HG03280 (cell line): ENCODE measurements around the gene NRROS.
"Not testable (repeated sequence)": the region's sequence is repeated elsewhere in the genome, so short reads cannot be mapped to it uniquely, and the experiment has no call there.

ENCODE experiments used
- ATAC-seq: cut with Tn5 transposase; IDR thresholded peaks from one replicate; pipeline ENCODE4 v1.9.1; 2021; ENCODE audit warnings: mild to moderate bottlenecking, moderate library complexity; ENCODE audit not compliant: unreplicated experiment

NRROS gene

DNA sequence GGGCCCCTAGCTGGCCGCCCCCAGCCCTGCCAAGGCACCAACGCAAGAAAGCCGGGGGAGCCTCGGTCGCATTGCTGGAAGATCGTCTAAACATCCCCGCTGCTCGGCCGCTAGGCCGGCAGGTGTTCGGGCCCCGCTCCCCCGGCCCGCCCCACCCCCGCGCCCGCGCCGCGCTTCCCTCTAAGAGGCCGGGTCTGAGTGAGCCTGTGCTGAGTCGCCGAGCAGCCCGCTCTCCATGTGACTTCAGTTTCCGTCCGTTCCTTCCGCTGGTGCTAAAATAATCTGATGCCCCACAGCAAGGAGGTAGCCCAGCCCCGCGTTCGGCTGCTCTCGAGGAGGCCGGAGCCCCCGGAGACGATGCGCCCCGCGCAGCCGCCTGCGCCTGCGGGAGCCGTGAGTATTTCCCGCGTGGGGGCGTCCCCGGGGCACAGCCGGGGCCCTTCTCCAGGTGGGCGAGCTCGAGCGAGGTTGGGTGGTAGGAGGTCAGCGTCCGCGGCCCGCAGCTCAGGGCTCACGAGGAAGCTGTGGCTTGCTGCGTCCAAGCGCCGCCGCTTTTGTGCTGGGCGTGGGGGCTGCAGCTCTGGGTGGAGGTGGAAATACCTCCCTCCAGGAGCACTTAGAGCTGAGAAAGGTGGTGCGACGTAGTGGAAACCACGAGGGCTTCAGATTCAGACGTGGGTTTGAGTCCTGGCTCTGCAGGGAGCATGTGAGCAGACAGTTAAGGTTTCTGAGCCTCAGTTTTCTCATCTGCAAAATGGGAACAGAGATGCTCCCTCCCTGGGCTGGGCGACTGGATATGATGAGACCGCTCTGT is at the start of gene NRROS:
Gene NRROS, plus strand, starts transcription at position 212 of the 814 bp plus-strand sequence. CDS start 14,846 bp downstream, outside the sequence.
- ATAC-seq, result peak; percentile 38

DNA sequence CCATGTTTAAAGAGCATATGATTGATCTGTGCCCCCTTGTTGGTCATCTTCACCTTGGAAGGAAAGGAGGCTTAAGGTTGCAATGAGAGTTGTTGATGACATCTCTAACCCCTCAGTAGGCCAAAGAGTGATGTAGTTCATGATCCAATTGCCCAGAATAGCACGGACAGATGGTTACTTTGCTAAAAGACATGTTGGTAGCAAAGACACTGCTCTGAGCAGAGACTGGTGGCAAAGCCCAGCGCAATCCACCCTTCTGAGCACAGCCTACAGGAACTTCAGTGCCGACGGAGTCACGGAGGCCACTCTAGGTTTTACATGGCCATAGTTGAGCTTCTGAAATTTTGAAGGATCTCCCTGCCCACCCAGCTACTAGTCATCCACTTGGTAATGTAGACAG is 49.2 kb upstream of the NRROS start:
- no peak for ATAC-seq

DNA sequence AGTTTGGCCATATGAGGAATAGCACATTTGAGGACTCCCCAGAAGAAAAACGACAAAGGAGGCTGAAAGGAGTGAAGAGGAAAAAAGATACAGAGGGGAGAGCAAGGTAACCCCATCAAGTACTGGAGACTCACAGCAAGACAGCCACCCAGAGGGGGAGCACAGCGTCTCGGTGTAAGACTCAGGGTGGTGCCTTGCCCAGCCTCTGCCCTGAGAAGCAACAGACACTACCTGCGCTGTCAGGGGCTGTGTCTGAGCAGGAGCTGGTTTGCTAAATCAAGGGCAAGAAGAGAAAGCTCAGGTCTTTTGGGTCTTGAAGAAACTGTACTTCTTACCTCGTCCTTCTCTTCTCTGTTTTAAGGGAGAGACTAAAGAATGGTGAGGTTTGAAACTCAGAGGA is 43.1 kb upstream of the NRROS start:
- ATAC-seq, result no peak

DNA sequence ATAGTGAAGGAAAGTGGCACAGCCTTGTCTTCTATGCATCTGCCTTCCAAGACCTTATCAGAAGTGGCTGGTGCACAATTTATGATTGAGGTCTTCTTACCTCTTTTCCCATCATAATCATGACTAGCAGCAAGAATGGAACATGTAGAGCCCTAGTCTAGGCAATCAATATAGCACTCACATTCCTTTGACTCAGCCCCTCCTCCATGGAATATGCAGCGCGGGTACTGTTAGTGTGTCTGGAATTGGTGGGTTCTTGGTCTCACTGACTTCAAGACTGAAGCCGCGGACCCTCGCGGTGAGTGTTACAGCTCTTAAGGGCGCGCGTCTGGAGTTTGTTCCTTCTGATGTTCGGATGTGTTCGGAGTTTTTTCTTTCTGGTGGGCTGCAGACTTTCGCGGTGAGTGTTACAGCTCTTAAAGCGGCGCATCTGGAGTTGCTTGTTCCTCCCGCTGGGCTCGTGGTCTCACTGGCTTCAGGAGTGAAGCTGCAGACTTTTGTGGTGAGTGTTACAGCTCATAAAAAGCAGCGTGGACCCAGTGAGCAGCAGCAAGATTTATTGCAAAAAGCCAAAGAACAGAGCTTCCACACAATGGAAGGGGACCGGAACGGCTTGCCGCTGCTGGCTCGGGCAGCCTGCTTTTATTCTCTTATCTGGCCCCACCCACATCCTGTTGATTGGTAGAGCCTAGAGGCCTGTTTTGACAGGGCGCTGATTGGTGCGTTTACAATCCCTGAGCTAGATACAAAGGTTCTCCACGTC is 41.3 kb upstream of the NRROS start:
- not testable (repeated sequence) for ATAC-seq

DNA sequence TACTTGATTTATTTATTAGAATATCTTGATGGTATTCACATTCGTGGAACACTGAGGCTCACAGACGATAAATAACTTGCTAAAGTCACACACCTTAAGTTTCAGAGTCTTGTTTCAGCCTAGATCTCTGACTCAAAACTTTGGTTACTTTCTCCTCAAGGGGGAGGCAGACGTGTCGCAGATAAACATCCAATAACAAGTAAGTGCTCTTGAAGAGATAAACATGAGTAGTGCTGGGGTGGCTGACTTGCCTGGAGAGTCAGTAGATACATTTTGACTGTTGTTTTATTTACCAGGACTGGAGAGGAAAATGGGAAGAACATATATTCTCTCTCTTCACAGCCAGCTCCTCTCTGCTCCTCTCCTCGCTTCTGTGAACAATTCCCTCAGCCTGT is 39.8 kb upstream of the NRROS start:
- no peak for ATAC-seq

DNA sequence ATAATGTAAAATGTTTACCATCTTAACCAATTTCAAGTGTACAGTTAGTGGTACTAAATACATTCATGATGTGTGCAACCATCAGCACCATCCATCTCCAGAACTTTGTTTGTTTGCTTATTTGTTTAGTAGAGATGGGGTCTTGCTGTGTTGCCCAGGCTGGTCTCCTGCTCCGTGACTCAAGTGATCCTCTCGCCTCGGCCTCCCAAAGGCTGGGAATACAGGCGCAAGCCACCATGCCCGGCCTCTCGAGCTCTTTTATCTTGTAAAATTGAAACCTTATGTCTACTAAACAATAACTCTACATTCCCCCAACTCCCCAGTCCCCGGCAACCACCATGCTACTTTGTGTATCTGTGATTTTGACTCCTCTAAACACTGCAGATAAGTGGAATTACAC is 39.1 kb upstream of the NRROS start:
- ATAC-seq, result no peak

DNA sequence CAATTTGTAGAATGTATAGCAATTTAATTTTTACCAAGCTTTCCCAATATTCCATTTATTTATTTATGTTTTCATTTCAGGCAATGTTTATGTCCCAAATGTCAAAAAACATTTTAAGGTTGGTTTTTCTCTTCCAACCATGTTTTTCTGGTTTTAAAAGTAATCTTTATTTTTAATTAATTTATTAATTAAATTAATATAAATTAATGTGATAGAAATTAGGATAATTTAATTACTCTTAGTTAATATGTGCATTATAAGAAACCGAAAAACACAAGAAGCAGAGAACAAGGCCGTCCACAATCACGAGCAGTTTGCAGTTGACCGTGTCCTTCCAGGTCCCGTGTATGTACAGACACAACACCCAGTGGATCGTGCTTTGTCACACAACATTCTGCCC is 36.8 kb upstream of the NRROS start:
- ATAC-seq, result no peak

DNA sequence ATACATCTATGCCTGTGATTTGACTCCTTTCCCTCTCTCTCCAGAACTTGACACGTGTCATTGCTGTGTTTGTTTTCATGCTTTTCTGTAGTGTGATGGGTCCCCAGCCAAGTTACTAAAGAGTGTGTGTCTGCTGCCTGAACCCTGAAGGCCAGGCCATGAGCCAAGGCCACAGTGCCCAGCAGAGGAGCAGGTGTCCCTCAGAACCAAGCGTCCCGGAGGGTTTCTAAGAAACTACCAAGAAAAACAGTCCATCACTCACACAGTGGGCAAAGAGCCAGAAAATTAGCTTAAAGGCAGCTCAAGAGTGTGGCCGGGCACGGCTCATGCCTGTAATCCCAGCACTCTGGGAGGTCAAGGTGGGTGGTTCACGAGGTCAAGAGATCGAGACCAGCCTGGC is 35.8 kb upstream of the NRROS start:
- no peak for ATAC-seq

DNA sequence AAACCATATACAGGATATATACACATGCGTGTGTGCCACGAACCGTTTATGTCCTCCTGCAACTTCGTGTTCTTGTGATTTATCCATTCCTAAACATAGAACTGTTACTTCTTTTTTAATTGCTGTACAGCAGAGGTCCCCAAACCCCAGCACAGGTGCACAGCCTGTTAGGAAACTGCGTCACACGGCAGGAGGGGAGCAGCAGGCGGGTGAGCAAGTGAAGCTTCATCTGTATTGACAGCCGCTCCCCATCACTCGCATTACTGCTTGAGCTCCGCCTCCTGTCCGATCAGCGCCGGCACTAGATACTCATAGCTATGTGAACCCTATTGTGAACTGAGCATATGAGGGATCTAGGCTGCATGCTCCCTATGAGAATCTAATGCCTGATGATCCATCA is 34.9 kb upstream of the NRROS start:
- ATAC-seq, result no peak

DNA sequence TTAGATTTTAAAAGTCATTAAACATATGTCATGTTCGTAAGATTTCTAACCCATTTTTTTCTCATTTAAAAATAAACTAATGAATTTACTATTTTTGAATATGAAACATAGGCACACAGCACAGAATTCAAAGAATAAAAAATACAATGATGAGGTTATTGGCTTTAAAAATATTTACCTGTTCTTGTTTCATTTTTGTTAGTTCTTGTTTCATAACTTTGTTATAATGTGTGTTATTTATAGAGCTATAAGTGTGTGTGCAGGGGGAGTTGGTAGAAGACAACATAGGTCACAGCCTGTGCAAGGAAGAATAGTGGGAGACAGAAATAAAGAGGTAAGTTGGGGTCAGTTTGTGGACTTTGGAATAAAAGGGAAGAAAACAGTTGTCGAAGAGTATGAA is 30.8 kb upstream of the NRROS start:
- no peak for ATAC-seq

DNA sequence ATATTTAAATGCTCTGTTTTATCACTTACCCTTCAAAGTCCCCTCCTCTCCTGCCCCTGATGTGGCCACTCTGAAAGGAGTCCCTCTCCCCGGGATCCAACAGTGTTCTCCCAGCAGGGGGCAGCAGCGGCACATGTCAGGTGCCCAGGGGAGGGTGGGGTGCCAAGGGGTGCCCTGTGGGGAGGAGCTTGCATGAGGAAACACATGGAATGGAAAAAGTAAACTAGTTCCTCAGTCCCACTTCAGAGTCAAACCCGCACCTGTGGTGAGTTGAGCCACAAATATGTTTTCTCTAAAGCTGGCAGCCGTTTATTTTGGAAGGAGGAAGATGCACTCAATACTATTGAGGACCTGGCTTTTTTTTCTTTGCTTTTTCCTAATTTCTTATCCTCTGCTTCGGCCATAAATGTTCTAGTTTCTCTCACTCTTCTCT is 30.1 kb upstream of the NRROS start:
- ATAC-seq, result peak; percentile 87

DNA sequence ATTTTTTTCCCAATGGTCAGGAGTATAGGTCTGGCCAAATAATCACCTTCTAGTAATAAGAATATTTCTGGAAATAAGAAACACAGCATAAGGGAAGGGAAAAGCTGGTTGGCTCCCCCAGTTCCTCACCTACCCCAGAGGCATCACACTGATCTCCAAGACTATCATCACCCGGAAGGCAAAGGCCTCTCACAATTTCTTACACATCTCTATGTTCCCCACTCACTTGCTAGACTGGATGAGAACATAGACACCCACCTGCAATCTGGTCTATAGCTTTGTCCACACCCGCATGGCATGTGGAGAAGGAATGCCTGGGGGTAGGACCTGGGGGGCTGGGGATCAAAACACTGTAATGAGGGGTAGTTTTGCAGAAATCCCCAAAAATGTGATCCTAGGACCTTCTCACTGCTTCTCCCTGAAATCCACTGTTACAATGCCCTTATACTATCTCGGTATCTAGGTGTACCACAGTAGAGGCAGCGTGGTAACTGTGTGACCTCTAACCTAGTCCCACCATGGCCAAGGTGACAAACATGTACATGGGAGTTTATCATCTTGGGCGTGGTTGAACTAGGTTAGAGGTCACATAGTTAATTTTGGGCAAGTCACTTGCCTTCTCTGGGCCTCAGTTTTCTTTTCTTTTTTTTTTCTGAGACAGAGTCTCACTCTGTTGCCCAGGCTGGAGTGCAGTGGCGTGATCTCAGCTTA is 29.5 kb upstream of the NRROS start:
- ATAC-seq, result no peak

DNA sequence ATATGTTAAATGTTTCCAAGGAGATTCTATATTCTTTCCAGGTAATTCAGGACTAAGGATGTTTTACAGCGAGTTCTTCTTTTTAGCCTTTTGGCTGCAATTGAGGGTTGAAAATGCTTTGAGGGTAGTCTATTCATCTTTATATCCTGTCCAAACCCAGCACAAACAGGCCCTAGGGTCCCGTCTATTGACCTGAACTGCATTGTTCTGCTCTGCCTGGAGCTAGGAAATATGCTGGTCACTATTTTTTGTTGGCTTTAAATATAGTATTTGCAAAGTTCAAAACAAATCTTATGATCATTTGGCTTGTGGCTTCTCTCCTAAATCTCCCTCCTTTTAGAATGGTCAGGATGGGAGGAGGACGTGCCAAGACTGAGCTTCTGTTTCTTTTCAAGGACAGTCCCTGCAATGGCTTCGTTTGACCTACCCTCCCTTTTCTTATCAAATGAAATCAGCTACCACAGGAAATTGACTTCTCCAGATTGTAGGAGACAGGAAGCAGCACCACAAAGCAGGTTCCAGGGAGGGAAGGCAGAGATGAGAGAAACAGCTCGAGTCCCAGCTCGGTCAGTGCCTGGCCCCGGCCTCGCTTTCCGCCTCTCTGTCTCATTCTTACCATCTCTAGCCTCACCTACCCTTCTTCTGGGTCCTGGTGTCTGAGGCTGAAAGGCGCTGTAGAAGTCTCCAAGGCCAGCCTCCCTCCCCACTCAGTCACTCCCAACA is 27.6 kb upstream of the NRROS start:
- no peak for ATAC-seq

DNA sequence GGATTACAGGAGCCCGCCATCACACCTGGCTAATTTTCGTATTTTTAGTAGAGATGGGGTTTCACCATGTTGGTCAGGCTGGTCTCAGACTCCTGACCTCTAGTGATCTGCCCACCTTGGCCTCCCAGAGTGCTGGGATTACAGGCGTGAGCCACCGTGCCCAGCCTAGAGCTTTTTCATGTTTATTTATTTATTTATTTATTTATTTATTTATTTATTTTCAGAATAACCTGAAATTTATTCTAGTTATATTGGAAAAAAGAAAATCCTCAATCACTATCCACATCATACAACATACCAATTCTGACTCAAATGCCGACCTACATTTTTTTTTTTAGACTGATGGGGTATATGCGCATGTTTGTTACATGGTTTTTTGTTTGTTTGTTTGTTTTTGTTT is 24.3 kb upstream of the NRROS start:
- not testable (repeated sequence) for ATAC-seq

DNA sequence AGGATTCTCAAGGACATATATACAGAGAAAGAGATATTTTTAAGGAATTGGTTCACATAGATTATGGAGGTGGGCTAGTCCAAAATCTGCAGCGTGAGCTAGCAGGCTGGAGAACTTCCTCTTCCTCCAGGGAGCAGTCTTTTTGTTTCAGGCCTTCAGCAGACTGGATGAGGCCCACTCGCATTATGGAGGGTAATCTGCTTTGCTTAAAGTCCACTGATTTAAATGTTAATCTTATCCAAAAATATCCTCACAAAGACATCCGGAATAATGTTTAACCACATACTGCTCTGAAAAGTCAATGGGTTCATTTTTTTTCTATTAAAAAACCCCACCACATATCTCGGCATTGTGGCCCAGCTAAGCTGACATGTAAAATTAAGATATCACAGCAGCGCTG is 22.2 kb upstream of the NRROS start:
- no peak for ATAC-seq

DNA sequence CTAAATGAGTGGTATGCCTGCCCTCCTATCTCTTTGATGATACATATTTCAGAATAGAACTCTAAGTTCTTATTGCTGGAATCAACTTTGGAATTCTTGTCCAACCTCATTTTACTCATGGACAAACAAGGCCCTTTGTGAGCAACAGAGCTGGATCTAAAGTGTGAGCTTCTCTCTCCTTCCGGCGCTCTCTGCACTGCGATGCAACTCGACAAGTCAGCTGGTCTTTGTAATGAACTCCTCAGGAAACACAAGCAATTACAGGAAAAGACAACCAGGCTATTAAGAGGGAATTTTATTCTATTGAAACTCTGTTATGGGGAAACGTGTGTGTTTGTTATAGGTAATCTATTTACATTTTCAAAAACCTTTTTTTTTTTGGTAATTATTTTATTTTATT is 20.3 kb upstream of the NRROS start:
- no peak for ATAC-seq

DNA sequence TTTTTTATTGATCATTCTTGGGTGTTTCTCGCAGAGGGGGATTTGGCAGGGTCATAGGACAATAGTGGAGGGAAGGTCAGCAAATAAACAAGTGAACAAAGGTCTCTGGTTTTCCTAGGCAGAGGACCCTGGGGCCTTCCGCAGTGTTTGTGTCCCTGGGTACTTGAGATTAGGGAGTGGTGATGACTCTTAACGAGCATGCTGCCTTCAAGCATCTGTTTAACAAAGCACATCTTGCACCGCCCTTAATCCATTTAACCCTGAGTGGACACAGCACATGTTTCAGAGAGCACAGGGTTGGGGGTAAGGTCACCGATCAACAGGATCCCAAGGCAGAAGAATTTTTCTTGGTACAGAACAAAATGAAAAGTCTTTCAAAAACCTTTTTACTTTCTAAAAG is 19.9 kb upstream of the NRROS start:
- ATAC-seq, result not testable (repeated sequence)

DNA sequence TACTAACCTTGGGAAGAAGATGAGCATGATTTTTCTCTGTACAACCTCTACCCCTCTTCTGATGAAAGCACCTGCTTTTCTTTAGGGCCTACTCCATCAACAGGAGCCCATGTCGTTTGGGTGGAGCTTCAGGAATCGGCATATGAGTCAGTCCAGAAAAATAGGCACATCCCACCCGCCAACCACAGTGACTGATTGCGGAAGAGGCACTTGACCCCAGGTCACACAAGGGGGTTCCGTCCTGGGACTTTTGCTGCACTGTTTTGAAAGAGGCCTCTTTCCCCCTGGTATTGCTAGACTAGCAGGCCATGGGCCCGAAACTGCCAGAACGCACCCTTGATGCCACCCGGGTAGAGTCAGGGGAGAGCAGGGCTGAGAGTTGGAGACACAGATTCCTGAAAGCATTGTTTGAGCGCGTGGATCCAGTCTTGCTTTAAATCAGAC is 19.3 kb upstream of the NRROS start:
- peak; percentile 70 for ATAC-seq

DNA sequence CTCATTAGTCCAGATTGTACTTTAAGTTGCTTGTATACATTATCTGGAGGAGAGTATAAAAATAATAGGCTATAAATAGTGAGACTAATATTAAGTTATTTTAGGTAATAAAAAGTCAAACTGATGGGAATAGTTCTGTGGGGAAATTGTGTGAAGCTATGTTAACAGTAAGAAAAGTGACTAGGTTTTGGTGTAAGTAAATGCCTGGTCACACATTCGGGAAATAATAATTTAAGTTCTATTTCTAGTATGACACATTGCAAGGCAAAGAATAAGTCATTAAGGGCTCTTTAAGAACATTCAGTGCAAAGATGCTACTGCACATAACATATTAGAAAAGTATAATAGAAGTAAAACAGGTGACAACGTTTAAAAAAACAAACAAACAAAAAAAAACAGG is 18.8 kb upstream of the NRROS start:
- no peak for ATAC-seq

DNA sequence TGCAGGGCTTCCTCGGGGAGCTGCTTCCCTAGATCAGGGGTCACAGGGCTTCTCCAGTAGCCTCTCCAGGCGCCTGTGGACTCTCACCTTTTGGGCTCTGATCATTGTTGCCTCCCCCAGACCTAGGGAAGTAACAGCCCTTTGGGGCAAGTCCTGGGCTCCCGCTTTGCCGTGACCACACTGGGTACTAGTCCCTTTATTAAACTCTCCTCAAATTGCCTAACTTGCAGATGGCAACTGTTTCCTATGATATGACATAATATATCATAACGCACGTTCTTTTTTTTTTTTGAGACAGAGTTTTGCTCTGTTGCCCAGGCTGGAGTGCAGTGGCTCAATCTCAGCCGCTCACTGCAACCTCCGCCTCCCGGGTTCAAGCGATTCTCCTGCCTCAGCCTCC is 17.9 kb upstream of the NRROS start:
- no peak for ATAC-seq
